ENCODE data around the gene TNIP1.

TNIP1 gene

GRCh38 chr5:151107738-151108520 is 27.1 kb upstream of the TNIP1 start:
- Histone ChIP-seq H2AFZ (ENCODE audit: low read depth, low read length) (no peak overlapping the region), H3K79me2 (ENCODE audit: insufficient read depth, low read length) (no peaks in the 10 kb centered on the region), H3K9ac (ENCODE audit: low read depth, low read length) (no peak overlapping the region), H3K4me2 (ENCODE audit: insufficient read depth, low read length) (no peak overlapping the region), H3K27me3 (ENCODE audit: insufficient read depth, low read length, poor library complexity) (no peaks in the 10 kb centered on the region), H3K4me1 (ENCODE audit: insufficient read depth, low read length) (no peaks in the 10 kb centered on the region), H3K4me3 (ENCODE audit: low read depth in 1 of 2, low read length in 2 of 2) (no peak overlapping the region), H3K27ac (ENCODE audit: low read length) (no peak overlapping the region), H4K20me1 (ENCODE audit: insufficient read depth, low read length) (no peaks in the 10 kb centered on the region), H3K9me3 (ENCODE audit: insufficient read depth, low read length, severe bottlenecking) (no peaks in the 10 kb centered on the region), H3K36me3 (ENCODE audit: insufficient read depth, low read length) (peaks cover 85% of the 10 kb centered on the region)
- ATAC-seq (ENCODE audit: insufficient read depth, low read depth): no peak
- no peak for DNase-seq
- TF ChIP-seq EZH2 (IDR thresholded peaks at IDR 0.05; ENCODE audit: borderline replicate concordance, low read depth, low read length, severe bottlenecking) (no peak), CTCF (IDR thresholded peaks at IDR 0.05; ENCODE audit: borderline replicate concordance, extremely low read depth, low read length, poor library complexity, severe bottlenecking) (no peak)

- TF ChIP-seq CTCF (IDR thresholded peaks at IDR 0.05; ENCODE audit: borderline replicate concordance, extremely low read depth, low read length, poor library complexity, severe bottlenecking) (no peak), EZH2 (IDR thresholded peaks at IDR 0.05; ENCODE audit: borderline replicate concordance, low read depth, low read length, severe bottlenecking) (no peak)
- no peak overlapping the region for H3K4me2 ChIP-seq (ENCODE audit: insufficient read depth, low read length)
- no peaks in the 10 kb centered on the region for H3K9me3 ChIP-seq (ENCODE audit: insufficient read depth, low read length, severe bottlenecking)
- H3K4me1 ChIP-seq (ENCODE audit: insufficient read depth, low read length): no peaks in the 10 kb centered on the region
- no peak overlapping the region for H3K9ac ChIP-seq (ENCODE audit: low read depth, low read length)
- H3K79me2 ChIP-seq (ENCODE audit: insufficient read depth, low read length): no peaks in the 10 kb centered on the region
- DNase-seq: no peak
- no peak overlapping the region for H3K27ac ChIP-seq (ENCODE audit: low read length)
- H3K36me3 ChIP-seq (ENCODE audit: insufficient read depth, low read length): peaks cover 85% of the 10 kb centered on the region
- no peak overlapping the region for H3K4me3 ChIP-seq (ENCODE audit: low read depth in 1 of 2, low read length in 2 of 2)
- no peaks in the 10 kb centered on the region for H3K27me3 ChIP-seq (ENCODE audit: insufficient read depth, low read length, poor library complexity)
- no peaks in the 10 kb centered on the region for H4K20me1 ChIP-seq (ENCODE audit: insufficient read depth, low read length)
- no peak for ATAC-seq (ENCODE audit: insufficient read depth, low read depth)
- no peak overlapping the region for H2AFZ ChIP-seq (ENCODE audit: low read depth, low read length)
Observed at GRCh38 chr5:151107084-151107483, 26.2 kb upstream of the TNIP1 start.

DNA sequence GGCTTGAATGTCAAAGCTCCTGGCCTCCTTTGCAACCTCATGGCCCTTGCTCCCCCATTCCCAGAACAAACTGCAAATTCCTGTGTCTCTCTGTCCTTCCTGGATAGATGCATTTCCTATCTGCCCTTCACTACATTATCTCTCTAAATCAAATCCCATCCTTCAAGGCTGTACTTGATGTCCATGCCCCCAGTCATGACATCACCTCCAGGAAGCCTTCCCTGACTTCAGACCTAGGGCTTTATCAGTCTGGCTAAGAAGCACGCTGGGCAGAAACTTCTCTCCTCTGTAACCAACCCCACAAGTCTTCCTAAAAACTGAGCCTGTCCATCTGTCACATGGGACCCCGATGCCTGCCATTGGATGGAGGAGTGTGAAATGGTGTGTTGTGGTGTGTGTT is 25.7 kb upstream of the TNIP1 start:
- no peak for ATAC-seq (ENCODE audit: insufficient read depth, low read depth)
- peaks cover 91% of the 10 kb centered on the region for H3K36me3 ChIP-seq (ENCODE audit: insufficient read depth, low read length)

More for the DNA sequence above, 25.7 kb upstream of the TNIP1 start:
- no peaks in the 10 kb centered on the region for H3K79me2 ChIP-seq (ENCODE audit: insufficient read depth, low read length)
- no peak overlapping the region for H3K4me3 ChIP-seq (ENCODE audit: low read depth in 1 of 2, low read length in 2 of 2)
- DNase-seq: no peak
- no peaks in the 10 kb centered on the region for H4K20me1 ChIP-seq (ENCODE audit: insufficient read depth, low read length)
- no peaks in the 10 kb centered on the region for H3K27me3 ChIP-seq (ENCODE audit: insufficient read depth, low read length, poor library complexity)
- no peak overlapping the region for H3K27ac ChIP-seq (ENCODE audit: low read length)
- H3K9me3 ChIP-seq (ENCODE audit: insufficient read depth, low read length, severe bottlenecking): no peaks in the 10 kb centered on the region
- H3K4me2 ChIP-seq (ENCODE audit: insufficient read depth, low read length): no peak overlapping the region
- no peaks in the 10 kb centered on the region for H3K4me1 ChIP-seq (ENCODE audit: insufficient read depth, low read length)
- no peak overlapping the region for H3K9ac ChIP-seq (ENCODE audit: low read depth, low read length)
- TF ChIP-seq EZH2 (IDR thresholded peaks at IDR 0.05; ENCODE audit: borderline replicate concordance, low read depth, low read length, severe bottlenecking) (no peak), CTCF (IDR thresholded peaks at IDR 0.05; ENCODE audit: borderline replicate concordance, extremely low read depth, low read length, poor library complexity, severe bottlenecking) (no peak)
- H2AFZ ChIP-seq (ENCODE audit: low read depth, low read length): no peak overlapping the region

Measured in DND-41 (cell line).